ENCODE data around the gene VPS13C.
A peak's percentile ranks its signal among the peaks of the same experiment; 100 is the strongest.

The VPS13C gene

DNA sequence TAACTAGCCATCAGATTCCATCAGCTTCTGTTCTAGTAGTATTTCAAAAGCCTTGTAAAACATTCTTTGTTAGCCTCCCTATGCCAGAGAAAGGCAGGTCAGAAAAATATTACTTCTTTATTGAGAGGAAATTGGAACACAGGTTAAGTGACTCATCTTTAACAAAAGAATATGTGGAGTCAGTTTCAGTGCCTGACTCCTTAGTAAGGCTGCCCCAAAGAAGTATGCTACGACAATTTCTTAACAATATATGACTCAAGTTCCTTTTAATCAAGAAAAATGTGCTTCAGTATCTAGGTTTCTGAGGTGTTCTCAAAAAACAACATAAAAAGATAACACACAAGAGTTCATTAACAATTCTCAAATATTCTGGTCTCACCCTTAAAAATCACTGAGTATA, 139.2 kb downstream of the VPS13C start:
- Histone ChIP-seq H3K4me3 (ENCODE audit: low read length) (no peak overlapping the region), H3K27me3 (replicated peaks; ENCODE audit: control insufficient read depth, insufficient read depth, low read length) (no peaks in the 10 kb centered on the region), H3K9me3 (ENCODE audit: control insufficient read depth, low read length) (no peaks in the 10 kb centered on the region), H3K9ac (ENCODE audit: low read length) (no peak overlapping the region), H3K36me3 (ENCODE audit: control insufficient read depth, insufficient read depth, low read length, severe bottlenecking) (peaks cover 52% of the 10 kb centered on the region), H3K4me1 (ENCODE audit: control insufficient read depth, insufficient read depth, low read length) (peaks cover 2% of the 10 kb centered on the region)
- DNase-seq (ENCODE audit: low read depth) = no peak

DNA sequence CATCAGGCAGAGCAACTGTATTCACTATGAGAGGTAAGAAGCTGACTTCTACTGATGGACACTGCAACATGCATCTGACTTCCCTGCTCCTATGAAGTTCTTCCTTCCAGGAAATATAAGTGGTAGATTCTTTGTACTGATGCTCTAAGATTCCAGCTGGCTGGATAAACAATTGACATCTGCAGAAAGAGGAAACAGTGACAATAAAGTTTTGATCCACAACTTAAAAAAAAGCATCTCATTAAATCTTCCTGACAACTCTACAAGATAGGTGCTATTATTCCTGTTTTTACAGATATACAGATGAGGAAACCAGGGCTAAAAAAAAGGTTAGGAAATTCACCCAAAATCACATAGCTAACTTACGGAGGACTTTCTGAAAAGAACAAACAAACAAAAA, 142.8 kb downstream of the VPS13C start:
- peaks cover 69% of the 10 kb centered on the region for H3K36me3 ChIP-seq (ENCODE audit: control insufficient read depth, insufficient read depth, low read length, severe bottlenecking)

DNA sequence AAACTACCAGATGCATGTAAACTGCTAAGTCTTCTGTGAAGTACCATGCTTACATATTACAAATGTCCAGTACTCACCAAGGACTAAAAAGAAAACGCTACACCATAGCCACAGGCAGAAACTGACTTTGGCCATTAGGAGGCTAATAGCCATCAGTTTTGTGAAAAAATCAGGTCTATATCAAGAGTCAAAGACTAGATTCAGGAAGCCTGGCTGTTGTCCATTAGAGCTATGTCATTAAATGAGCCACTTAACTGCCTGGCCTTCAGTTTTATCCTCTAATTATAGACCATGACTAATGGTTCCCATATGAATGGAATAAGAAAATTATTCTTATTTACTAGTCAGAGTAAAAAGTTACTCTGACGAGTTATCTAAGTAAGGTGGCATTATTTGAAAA, 144.1 kb downstream of the VPS13C start:
- Histone ChIP-seq H3K27me3 (replicated peaks; ENCODE audit: control insufficient read depth, insufficient read depth, low read length) (no peaks in the 10 kb centered on the region), H3K4me1 (ENCODE audit: control insufficient read depth, insufficient read depth, low read length) (peaks cover 4% of the 10 kb centered on the region), H3K9me3 (ENCODE audit: control insufficient read depth, low read length) (no peaks in the 10 kb centered on the region), H3K9ac (ENCODE audit: low read length) (no peak overlapping the region), H3K36me3 (ENCODE audit: control insufficient read depth, insufficient read depth, low read length, severe bottlenecking) (peaks cover 58% of the 10 kb centered on the region), H3K4me3 (ENCODE audit: low read length) (no peak overlapping the region)
- DNase-seq (ENCODE audit: low read depth) = peak; percentile 70

More for the DNA sequence above, 142.8 kb downstream of the VPS13C start:
- Histone ChIP-seq H3K9me3 (ENCODE audit: control insufficient read depth, low read length) (no peaks in the 10 kb centered on the region), H3K4me1 (ENCODE audit: control insufficient read depth, insufficient read depth, low read length) (peaks cover 4% of the 10 kb centered on the region), H3K27me3 (replicated peaks; ENCODE audit: control insufficient read depth, insufficient read depth, low read length) (no peaks in the 10 kb centered on the region), H3K9ac (ENCODE audit: low read length) (no peak overlapping the region), H3K4me3 (ENCODE audit: low read length) (no peak overlapping the region)
- DNase-seq (ENCODE audit: low read depth) = no peak

DNA sequence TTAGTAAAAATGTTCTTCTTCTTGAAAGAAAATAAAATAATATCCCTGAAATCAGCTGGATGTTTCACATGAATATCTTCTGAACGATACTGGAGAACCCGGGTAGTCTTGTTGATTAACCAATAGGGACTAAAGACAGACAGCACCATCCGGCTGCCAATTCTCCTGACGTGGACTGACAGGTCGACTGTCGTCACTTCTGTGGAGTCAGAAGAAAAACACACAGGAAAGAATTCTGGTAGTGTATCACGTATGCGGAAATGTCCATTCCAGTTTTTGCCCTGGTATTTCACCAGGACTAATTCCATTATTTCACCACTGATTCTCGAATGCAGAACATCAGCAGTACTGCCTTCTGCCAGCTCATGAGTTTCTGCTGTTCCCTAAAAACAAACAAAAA, 144.6 kb downstream of the VPS13C start:
- no peaks in the 10 kb centered on the region for H3K9me3 ChIP-seq (ENCODE audit: control insufficient read depth, low read length)
- peaks cover 54% of the 10 kb centered on the region for H3K36me3 ChIP-seq (ENCODE audit: control insufficient read depth, insufficient read depth, low read length, severe bottlenecking)
- H3K9ac ChIP-seq (ENCODE audit: low read length) = no peak overlapping the region
- DNase-seq (ENCODE audit: low read depth) = peak; percentile 3
- peaks cover 4% of the 10 kb centered on the region for H3K4me1 ChIP-seq (ENCODE audit: control insufficient read depth, insufficient read depth, low read length)
- H3K4me3 ChIP-seq (ENCODE audit: low read length) = no peak overlapping the region
- no peaks in the 10 kb centered on the region for H3K27me3 ChIP-seq (replicated peaks; ENCODE audit: control insufficient read depth, insufficient read depth, low read length)

DNA sequence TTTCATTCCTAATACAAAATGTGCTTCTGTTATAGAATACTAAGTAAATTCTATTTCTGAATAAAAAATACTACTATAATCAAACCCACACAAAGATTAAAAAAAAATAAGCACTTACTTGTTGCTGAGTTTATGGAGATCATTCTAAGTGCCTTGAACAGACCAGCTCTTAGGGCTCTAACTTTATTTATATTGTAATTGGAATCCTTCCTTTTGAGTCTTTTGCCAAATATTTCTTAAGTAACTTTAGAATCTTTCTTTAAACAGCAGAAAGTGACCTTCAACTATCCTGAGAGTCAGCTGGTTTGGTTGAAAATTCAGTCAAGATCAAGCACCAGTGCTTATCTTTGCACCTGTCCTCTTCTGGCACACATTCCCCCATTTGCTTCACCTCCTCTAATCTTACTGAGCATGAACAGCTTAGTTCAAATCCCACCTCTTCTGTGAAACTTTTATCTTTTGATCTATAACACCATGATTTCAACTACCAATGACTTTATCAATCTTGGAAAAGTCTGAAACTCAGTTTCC, 149.3 kb downstream of the VPS13C start:
- DNase-seq (ENCODE audit: low read depth) = peak; percentile 47
- Histone ChIP-seq H3K9me3 (ENCODE audit: control insufficient read depth, low read length) (no peaks in the 10 kb centered on the region), H3K4me1 (ENCODE audit: control insufficient read depth, insufficient read depth, low read length) (peaks cover under 1% of the 10 kb centered on the region), H3K9ac (ENCODE audit: low read length) (no peak overlapping the region), H3K27me3 (replicated peaks; ENCODE audit: control insufficient read depth, insufficient read depth, low read length) (no peaks in the 10 kb centered on the region), H3K4me3 (ENCODE audit: low read length) (no peak overlapping the region), H3K36me3 (ENCODE audit: control insufficient read depth, insufficient read depth, low read length, severe bottlenecking) (peaks cover 53% of the 10 kb centered on the region)

DNA sequence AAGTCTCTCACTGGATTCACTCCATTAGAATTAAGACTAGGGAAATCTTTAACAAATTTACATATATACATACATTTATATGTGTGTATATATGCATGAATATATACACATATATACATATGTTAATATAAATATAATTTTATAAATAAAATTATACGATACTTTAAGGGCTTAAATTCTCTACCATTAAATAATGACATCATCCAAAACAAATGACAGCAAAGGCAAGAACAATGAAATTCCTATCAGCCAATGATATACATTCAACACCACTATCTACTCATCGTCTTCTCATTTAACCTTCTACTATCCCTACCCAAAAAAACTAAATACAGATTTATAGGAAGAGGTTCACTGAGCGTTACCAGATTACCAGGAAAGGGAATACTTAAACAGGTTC, 152.0 kb downstream of the VPS13C start:
- Histone ChIP-seq H3K4me1 (ENCODE audit: control insufficient read depth, insufficient read depth, low read length) (no peaks in the 10 kb centered on the region), H3K36me3 (ENCODE audit: control insufficient read depth, insufficient read depth, low read length, severe bottlenecking) (peaks cover 53% of the 10 kb centered on the region), H3K27me3 (replicated peaks; ENCODE audit: control insufficient read depth, insufficient read depth, low read length) (no peaks in the 10 kb centered on the region), H3K4me3 (ENCODE audit: low read length) (no peak overlapping the region), H3K9ac (ENCODE audit: low read length) (no peak overlapping the region), H3K9me3 (ENCODE audit: control insufficient read depth, low read length) (no peaks in the 10 kb centered on the region)
- no peak for DNase-seq (ENCODE audit: low read depth)

DNA sequence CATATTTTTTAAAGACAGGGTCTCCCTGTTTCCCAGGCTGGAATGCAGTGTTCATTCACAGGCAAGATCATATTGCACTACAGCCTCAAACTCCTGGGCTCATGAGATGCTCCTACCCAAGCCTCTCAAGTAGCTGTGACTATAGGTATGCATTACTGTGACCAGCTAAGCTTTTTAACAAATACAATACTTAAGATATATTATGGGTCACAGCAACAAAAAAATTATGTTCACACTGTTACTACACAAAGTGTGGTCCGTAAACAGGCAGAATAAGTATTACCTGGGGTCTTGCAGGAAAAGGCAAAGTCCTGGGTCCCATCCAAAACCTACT, 152.5 kb downstream of the VPS13C start:
- no peak for DNase-seq (ENCODE audit: low read depth)
- Histone ChIP-seq H3K4me1 (ENCODE audit: control insufficient read depth, insufficient read depth, low read length) (no peaks in the 10 kb centered on the region), H3K4me3 (ENCODE audit: low read length) (no peak overlapping the region), H3K36me3 (ENCODE audit: control insufficient read depth, insufficient read depth, low read length, severe bottlenecking) (peaks cover 51% of the 10 kb centered on the region), H3K9me3 (ENCODE audit: control insufficient read depth, low read length) (no peaks in the 10 kb centered on the region), H3K9ac (ENCODE audit: low read length) (no peak overlapping the region), H3K27me3 (replicated peaks; ENCODE audit: control insufficient read depth, insufficient read depth, low read length) (no peaks in the 10 kb centered on the region)

DNA sequence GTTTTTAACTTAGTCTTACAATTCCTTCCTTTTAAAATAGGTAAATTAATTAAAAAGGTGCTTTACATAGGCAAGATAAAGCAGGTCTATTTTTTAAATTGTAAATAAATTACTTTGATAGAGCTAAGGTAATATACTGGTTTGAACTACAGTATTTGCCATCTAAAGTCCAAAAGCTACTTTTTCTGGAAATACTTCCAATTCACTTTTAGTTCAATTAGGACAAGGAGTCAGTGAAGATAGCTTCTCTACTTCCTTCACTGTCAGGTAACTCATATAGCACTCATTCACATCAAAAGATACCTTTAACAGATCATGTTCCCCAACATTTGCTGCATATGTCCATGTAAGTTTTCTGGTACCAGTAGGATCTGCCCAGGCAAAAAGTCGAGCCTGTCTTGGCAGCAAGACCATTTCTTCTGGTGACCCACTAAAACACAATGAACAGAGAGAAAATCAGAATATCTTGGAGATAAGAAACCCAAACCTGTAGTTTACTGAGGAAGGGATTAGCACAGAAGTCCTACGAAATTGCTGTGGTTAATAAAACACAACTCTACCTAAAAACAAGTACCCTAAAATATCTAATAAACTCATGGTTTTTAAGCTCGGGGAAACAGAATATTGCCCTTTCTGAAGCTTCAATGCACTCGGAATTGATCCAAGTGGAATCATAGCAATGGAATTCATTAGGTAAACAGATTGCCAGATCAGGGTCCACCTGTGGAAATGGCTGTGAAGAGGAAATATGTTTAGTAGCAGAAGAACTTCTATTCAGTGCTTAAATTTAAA, 153.1 kb downstream of the VPS13C start:
- peaks cover 51% of the 10 kb centered on the region for H3K36me3 ChIP-seq (ENCODE audit: control insufficient read depth, insufficient read depth, low read length, severe bottlenecking)
- H3K9ac ChIP-seq (ENCODE audit: low read length) = no peak overlapping the region
- no peaks in the 10 kb centered on the region for H3K4me1 ChIP-seq (ENCODE audit: control insufficient read depth, insufficient read depth, low read length)
- no peaks in the 10 kb centered on the region for H3K27me3 ChIP-seq (replicated peaks; ENCODE audit: control insufficient read depth, insufficient read depth, low read length)
- H3K9me3 ChIP-seq (ENCODE audit: control insufficient read depth, low read length) = no peaks in the 10 kb centered on the region
- H3K4me3 ChIP-seq (ENCODE audit: low read length) = no peak overlapping the region
- no peak for DNase-seq (ENCODE audit: low read depth)

DNA sequence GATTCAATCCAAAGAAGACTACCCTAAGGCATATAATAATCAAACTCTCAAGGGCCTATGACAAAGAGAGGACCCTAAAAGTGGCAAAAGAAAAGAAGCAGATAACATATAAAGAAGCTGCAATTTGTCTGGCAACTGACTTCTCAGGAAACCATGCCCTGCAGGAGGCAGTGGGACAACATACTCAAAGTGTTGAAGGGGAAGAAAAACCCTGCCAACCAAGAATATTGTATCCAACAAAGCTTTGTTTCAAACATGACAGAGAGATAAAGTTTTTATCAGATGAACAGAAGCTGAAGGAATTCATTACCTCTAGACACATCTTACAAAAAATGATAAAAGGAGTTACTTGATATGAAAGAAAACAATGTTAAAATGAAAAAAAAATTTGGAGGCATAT, 167.1 kb downstream of the VPS13C start:
- Histone ChIP-seq H3K27me3 (replicated peaks; ENCODE audit: control insufficient read depth, insufficient read depth, low read length) (no peaks in the 10 kb centered on the region), H3K9ac (ENCODE audit: low read length) (no peak overlapping the region), H3K9me3 (ENCODE audit: control insufficient read depth, low read length) (peaks cover 21% of the 10 kb centered on the region), H3K36me3 (ENCODE audit: control insufficient read depth, insufficient read depth, low read length, severe bottlenecking) (peaks cover 45% of the 10 kb centered on the region), H3K4me1 (ENCODE audit: control insufficient read depth, insufficient read depth, low read length) (no peaks in the 10 kb centered on the region), H3K4me3 (ENCODE audit: low read length) (no peak overlapping the region)
- no peak for DNase-seq (ENCODE audit: low read depth)

DNA sequence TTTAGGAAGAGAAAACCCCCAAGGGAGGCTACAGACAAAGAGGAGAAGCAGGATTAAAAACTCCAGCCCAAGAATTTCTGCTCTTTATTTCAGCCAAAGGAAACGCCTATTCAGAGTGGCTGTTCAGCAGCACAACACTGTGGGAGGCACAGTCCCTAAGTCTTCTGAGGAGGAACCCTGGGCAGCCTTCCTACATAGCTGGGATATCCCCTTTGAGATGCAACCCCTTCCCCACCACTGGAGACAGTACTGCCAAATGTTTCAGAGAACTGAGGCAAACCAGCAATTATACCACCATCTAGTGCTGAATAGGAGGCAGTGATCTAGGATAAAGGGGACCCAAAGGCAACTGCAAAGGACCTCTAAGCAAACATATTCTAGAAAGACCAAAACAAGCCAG, 168.1 kb downstream of the VPS13C start:
- Histone ChIP-seq H3K36me3 (ENCODE audit: control insufficient read depth, insufficient read depth, low read length, severe bottlenecking) (peaks cover 48% of the 10 kb centered on the region), H3K9ac (ENCODE audit: low read length) (no peak overlapping the region), H3K9me3 (ENCODE audit: control insufficient read depth, low read length) (peaks cover 21% of the 10 kb centered on the region), H3K4me1 (ENCODE audit: control insufficient read depth, insufficient read depth, low read length) (no peaks in the 10 kb centered on the region), H3K27me3 (replicated peaks; ENCODE audit: control insufficient read depth, insufficient read depth, low read length) (no peaks in the 10 kb centered on the region), H3K4me3 (ENCODE audit: low read length) (no peak overlapping the region)
- DNase-seq (ENCODE audit: low read depth) = no peak

DNA sequence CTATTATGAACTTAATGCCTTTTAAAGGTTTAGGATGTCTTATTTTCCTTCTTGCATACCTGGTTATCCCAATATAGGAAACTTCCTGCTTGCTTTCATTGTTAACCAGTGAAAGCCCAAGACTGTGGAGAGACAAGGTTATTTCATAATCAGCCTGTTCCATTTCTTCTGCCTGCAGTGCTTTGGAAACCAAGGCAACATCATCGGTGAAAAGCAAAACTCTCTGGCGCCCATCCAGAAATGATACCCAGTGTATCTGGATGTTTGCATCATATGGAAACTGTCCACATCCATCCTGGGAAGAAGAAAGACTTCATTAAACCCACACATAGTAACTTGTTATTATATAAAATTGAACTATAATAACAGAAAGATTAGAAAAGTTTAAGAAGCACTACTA, 170.1 kb downstream of the VPS13C start:
- peaks cover 18% of the 10 kb centered on the region for H3K9me3 ChIP-seq (ENCODE audit: control insufficient read depth, low read length)
- peaks cover 43% of the 10 kb centered on the region for H3K36me3 ChIP-seq (ENCODE audit: control insufficient read depth, insufficient read depth, low read length, severe bottlenecking)
- H3K4me1 ChIP-seq (ENCODE audit: control insufficient read depth, insufficient read depth, low read length) = no peaks in the 10 kb centered on the region
- H3K4me3 ChIP-seq (ENCODE audit: low read length) = no peak overlapping the region
- H3K27me3 ChIP-seq (replicated peaks; ENCODE audit: control insufficient read depth, insufficient read depth, low read length) = no peaks in the 10 kb centered on the region
- H3K9ac ChIP-seq (ENCODE audit: low read length) = no peak overlapping the region
- no peak for DNase-seq (ENCODE audit: low read depth)

DNA sequence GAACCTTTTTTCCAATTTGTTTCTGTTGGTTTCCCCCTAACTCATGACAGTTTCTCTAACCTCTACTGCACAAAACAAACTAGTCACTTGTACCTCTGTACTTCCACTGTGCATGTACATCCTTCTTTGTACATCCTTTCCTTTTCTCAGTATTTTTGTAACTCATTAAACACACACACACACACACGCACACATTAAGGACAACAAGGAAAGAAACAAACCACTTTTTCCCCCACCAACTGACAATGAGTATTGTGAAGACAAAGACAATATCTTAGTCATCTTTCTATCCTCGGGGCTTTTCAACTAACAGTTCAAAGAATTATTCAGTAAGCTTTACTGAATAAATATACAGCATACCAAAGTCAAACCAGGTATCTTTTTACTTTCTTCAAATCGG, 170.5 kb downstream of the VPS13C start:
- DNase-seq (ENCODE audit: low read depth) = no peak
- Histone ChIP-seq H3K4me1 (ENCODE audit: control insufficient read depth, insufficient read depth, low read length) (no peaks in the 10 kb centered on the region), H3K36me3 (ENCODE audit: control insufficient read depth, insufficient read depth, low read length, severe bottlenecking) (peaks cover 40% of the 10 kb centered on the region), H3K27me3 (replicated peaks; ENCODE audit: control insufficient read depth, insufficient read depth, low read length) (no peaks in the 10 kb centered on the region), H3K9me3 (ENCODE audit: control insufficient read depth, low read length) (peaks cover 18% of the 10 kb centered on the region), H3K4me3 (ENCODE audit: low read length) (no peak overlapping the region), H3K9ac (ENCODE audit: low read length) (no peak overlapping the region)

Data from adipocyte (in vitro differentiated cells).